Stomach smooth muscle (tissue), 2 donors: ENCODE measurements around the gene PLK3.

Experiments used
- H3K27ac ChIP-seq: one replicate; pipeline ENCODE4 v1.7.0; 2013; ENCODE audit warnings: mild to moderate bottlenecking, low read length, inconsistent platforms
- H3K27me3 ChIP-seq, 2 donors: one replicate each; pipeline ENCODE4 v1.7.0; 2013; ENCODE audit warnings: low read length in 2 of 2; ENCODE audit not compliant: insufficient read depth in 2 of 2, control insufficient read depth in 1 of 2
- H3K36me3 ChIP-seq, 2 donors: one replicate each; pipeline ENCODE4 v1.7.0; 2013; ENCODE audit warnings: low read length in 2 of 2; ENCODE audit not compliant: control insufficient read depth in 2 of 2, insufficient read depth in 2 of 2
- H3K4me1 ChIP-seq: one replicate; pipeline ENCODE4 v1.7.0; 2013; ENCODE audit warnings: low read length; ENCODE audit not compliant: control insufficient read depth, insufficient read depth
- H3K4me3 ChIP-seq, 2 donors: one replicate each; pipeline ENCODE4 v1.7.0; 2013; ENCODE audit warnings: low read length in 2 of 2
- H3K9ac ChIP-seq, 2 donors: one replicate each; pipeline ENCODE4 v1.7.0; 2013; ENCODE audit warnings: low read length in 2 of 2, mild to moderate bottlenecking in 1 of 2
- H3K9me3 ChIP-seq, 2 donors: one replicate each; pipeline ENCODE4 v1.7.0; 2013; ENCODE audit warnings: low read length in 2 of 2; ENCODE audit not compliant: control insufficient read depth in 2 of 2
- donor health status: healthy.
- donor health status: Pancreatic carcinoma.

PLK3 gene

DNA sequence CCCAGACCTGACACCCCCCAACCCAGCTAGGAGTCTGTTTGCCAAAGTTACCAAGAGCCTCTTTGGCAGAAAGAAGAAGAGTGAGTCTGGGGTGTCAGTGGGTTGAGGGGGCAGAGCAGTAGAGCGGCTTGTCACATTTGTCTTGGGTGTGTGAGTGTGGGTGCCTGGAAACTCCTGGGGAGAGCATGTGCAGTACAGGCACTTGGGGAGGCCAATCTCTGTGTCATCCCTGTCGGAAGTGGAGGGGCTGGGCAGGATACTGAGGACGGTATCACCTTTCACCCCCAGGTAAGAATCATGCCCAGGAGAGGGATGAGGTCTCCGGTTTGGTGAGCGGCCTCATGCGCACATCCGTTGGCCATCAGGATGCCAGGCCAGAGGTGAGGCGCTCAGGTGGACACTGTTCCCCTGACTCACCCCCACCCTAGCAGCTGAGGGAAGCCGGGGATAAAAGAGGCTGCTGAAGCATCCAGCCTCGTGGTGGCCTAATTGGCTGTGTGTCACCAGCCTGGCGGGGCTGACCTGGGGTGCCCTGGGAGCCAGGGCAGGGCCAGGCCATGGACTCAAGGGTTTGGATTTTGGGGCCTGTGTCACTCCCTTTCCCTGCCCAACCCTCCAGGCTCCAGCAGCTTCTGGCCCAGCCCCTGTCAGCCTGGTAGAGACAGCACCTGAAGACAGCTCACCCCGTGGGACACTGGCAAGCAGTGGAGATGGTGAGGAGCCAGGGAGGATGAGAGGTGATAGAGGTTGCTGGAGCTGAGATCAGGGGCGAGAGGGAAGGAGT is 3.3 kb downstream of the PLK3 start:
- Histone ChIP-seq H3K4me1 (peaks cover 60% of the 10 kb centered on the region), H3K27me3 (no peaks in the 10 kb centered on the region), H3K27ac (no peak overlapping the region), H3K36me3 (peaks cover 11 to 18% of the 10 kb centered on the region in 2 donors), H3K9me3 (no peaks in the 10 kb centered on the region), H3K9ac (no peak overlapping the region), H3K4me3 (no peak overlapping the region)

DNA sequence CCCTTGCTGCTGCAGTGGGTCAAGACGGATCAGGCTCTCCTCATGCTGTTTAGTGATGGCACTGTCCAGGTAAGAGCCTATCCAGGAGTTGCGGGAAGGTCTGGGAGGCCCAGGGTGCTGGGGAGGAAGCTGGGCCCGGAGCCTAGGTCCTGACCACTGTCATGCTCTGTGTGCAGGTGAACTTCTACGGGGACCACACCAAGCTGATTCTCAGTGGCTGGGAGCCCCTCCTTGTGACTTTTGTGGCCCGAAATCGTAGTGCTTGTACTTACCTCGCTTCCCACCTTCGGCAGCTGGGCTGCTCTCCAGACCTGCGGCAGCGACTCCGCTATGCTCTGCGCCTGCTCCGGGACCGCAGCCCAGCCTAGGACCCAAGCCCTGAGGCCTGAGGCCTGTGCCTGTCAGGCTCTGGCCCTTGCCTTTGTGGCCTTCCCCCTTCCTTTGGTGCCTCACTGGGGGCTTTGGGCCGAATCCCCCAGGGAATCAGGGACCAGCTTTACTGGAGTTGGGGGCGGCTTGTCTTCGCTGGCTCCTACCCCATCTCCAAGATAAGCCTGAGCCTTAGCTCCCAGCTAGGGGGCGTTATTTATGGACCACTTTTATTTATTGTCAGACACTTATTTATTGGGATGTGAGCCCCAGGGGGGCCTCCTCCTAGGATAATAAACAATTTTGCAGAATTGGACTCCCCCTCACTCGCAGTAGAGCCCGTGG is 5.3 kb downstream of the PLK3 start:
- Histone ChIP-seq H3K4me1 (peaks cover 72% of the 10 kb centered on the region), H3K27me3 (no peaks in the 10 kb centered on the region), H3K9me3 (no peaks in the 10 kb centered on the region), H3K27ac (no peak overlapping the region), H3K9ac (no peak overlapping the region), H3K36me3 (peaks cover 11 to 18% of the 10 kb centered on the region in 2 donors), H3K4me3 (no peak overlapping the region)

- Histone ChIP-seq H3K36me3 (peaks cover 11 to 18% of the 10 kb centered on the region in 2 donors), H3K27ac (peak overlapping the region; percentile 98), H3K9me3 (no peaks in the 10 kb centered on the region), H3K4me1 (peaks cover 71% of the 10 kb centered on the region), H3K9ac (peak overlapping the region in 1 of 2 donors; percentile 83), H3K27me3 (no peaks in the 10 kb centered on the region), H3K4me3 (no peak overlapping the region)
Observed at GRCh38 chr1:44806025-44806703, 6.0 kb downstream of the PLK3 start.

DNA sequence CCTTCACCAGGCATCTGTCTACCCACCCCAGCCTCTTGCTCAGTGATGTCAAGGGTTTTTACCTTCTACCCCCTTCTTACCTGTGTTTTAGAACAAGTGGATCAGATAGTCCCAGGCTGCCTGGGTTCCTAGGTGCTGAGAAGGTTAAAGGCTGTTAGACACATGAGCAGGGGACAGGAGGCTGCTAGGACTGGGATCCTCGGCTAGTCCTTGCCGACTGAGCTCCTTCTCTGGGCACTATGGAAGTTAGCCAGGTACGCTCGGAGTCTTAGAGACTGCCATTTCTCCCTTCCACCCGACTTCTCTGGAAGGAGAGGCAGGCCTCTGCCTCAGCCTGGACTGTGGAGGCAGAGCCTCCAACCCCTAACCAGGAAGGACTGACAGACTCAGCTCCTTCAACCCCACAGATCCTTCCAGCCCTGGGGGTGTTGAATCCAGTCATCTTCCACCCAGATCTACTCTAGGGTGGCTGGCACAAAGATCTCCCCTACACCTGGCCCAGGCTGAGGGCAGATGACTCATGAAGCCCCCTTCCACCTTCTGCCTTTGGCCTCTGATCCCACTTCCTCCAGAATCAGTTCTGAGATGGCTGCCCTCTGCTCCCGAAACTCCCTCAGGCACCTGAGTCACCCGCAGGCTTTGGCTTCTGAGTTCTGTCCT is 6.7 kb downstream of the PLK3 start, which contains the start of gene DYNLT4:
TSS of gene DYNLT4 (minus strand) at position 648 of the 660 bp plus-strand sequence. CDS start 683 bp downstream, outside the sequence.
- Histone ChIP-seq H3K27me3 (no peaks in the 10 kb centered on the region), H3K36me3 (peaks cover 11 to 18% of the 10 kb centered on the region in 2 donors), H3K4me1 (peaks cover 72% of the 10 kb centered on the region), H3K4me3 (peak within 1 kb of the TSS; percentile 43 to 63), H3K9me3 (no peaks in the 10 kb centered on the region), H3K27ac (peak within 1 kb of the TSS; percentile 98), H3K9ac (peak within 1 kb of the TSS; percentile 83 to 84)

GRCh38 chr1:44807364-44808062 is 7.3 kb downstream of the PLK3 start:
- peak overlapping the region; percentile 83 to 84 for H3K9ac ChIP-seq
- peaks cover 11 to 18% of the 10 kb centered on the region in 2 donors for H3K36me3 ChIP-seq
- peak overlapping the region; percentile 98 for H3K27ac ChIP-seq
- no peaks in the 10 kb centered on the region for H3K27me3 ChIP-seq
- H3K9me3 ChIP-seq: no peaks in the 10 kb centered on the region
- H3K4me3 ChIP-seq: peak overlapping the region; percentile 43 to 63
- peaks cover 66% of the 10 kb centered on the region for H3K4me1 ChIP-seq

DNA sequence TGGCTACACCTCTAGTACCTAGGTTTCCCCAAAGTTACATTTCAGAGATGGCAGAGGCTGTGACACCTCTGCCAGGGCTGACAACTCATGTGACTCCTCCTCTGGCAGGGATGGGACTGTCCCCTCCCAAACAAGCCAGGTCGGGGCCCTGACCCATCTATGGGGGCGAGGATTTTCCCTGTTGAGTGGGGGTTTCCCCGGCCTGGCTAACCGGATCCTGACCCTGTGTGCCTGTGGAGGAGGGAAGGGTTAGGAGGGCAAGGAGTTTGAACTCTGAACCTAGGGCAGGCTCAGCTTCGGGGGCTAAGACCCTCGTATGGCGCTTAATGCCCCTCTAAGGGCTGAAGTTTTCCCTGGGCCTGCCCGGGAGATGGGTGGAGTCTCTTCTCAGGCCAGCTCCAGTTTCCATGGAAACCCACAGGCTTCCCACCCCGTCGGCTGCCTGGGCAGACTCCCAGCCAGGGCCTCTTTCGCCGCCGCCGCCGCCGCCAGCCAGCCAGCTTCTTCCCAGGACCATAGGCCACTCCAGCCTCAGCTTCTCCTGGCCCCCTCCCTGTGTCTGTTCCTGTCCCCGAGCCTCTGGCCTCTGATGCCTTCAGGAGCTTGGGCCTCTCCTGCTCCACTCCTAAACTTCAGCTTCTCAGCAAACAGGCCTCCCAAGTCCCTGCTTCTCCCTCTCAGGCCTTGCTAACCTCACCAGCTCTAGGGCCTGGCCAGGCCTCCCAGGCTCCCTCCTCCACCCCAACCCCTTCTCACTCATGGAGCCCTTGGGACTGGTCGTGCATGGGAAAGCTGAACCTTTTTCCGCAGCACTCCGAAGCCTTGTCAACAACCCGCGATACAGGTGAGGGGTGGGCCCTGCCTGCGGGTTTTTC is 8.1 kb downstream of the PLK3 start, which contains the start of gene BTBD19:
TSS of gene BTBD19 (plus strand) at position 461 of the 875 bp plus-strand sequence. CDS start at position 759, 298 bp downstream.
- H3K9ac ChIP-seq: peak within 1 kb of the TSS; percentile 83 to 84
- H3K36me3 ChIP-seq: peaks cover 10 to 15% of the 10 kb centered on the region in 2 donors
- H3K4me3 ChIP-seq: peak within 1 kb of the TSS; percentile 43 to 63
- no peaks in the 10 kb centered on the region for H3K27me3 ChIP-seq
- no peaks in the 10 kb centered on the region for H3K9me3 ChIP-seq
- peaks cover 71% of the 10 kb centered on the region for H3K4me1 ChIP-seq
- peak within 1 kb of the TSS; percentile 98 for H3K27ac ChIP-seq

DNA sequence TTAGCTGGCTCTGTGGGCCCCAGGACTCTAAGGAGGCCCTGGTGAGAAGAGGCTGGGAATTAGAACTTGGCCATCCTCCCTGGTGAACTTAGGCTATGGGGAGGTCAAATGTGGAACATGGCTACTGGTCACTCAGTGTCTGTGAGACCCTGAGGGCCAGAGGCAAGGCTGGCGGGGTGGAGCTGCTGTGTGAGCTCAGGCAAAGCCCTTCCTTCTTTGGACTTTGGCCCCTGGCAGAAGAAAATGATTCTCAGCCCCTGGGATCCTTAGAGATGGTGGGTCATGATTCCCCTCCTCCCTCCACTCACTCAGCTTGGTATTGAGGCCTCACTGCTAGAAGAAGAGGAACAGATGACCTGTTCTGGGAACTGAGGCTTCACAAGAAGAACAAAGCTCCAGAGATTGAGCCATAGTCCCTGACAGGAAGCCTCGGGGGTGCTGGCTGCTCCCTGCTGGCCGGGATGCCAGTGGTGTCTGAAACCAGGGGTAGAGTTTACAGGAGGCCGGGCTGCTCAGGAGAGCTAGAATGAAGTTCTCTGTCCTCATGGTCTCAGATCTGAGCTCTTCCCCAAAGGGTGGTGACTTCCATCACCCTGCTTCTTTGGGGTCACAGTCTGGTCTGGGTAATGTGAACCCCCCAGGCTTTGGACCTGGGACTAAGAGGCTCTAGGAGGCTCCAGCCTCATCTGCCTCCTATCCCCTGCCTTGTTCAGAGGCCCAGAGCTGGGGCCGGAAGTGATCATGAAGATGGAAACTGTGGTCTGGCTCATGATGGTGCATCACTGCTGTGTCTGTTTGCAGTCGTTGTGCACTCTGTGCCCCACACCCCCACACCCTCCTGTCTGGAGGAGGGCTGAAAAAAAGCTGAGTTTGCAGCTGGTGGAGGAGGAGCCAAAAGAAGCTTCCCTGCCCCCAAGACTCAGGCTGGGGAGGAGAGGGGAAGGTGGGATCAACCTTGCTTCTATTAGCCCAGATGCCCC is 9.1 kb downstream of the PLK3 start:
- peaks cover 73% of the 10 kb centered on the region for H3K4me1 ChIP-seq
- no peaks in the 10 kb centered on the region for H3K27me3 ChIP-seq
- H3K36me3 ChIP-seq: peaks cover 4 to 9% of the 10 kb centered on the region in 2 donors
- H3K4me3 ChIP-seq: peak overlapping the region; percentile 6 to 63
- peak overlapping the region; percentile 98 for H3K27ac ChIP-seq
- H3K9me3 ChIP-seq: no peaks in the 10 kb centered on the region
- H3K9ac ChIP-seq: peak overlapping the region; percentile 80 to 83

GRCh38 chr1:44810101-44810761 is 10.1 kb downstream of the PLK3 start:
- Histone ChIP-seq H3K4me1 (peaks cover 69% of the 10 kb centered on the region), H3K9ac (peak overlapping the region; percentile 16 to 36), H3K36me3 (peaks cover 4 to 5% of the 10 kb centered on the region in 2 donors), H3K9me3 (no peaks in the 10 kb centered on the region), H3K27me3 (no peaks in the 10 kb centered on the region), H3K27ac (peak overlapping the region; percentile 98), H3K4me3 (no peak overlapping the region)
